Subcutaneous adipose tissue (tissue), 4 donors: ENCODE results near the gene EPHA4. TPM values are rescaled to one million over a fixed set of nuclear protein-coding genes. Genes with fewer than 3 reads are reported as not detected.

Experiments
- total RNA-seq, 4 donors: library from RNA; depleted of rRNA; stranded (reverse); fragments of >200 nt; gene quantifications; one replicate each; pipeline ENCODE4 v1.1.0, GENCODE V29; 2016
- TF ChIP-seq, protein P1 (sequence below): fragments of 450-650 bp; IDR thresholded peaks from one replicate; pipeline ENCODE4 v1.5.1; 2016; ENCODE audit warnings: low read depth, mild to moderate bottlenecking, control low read depth, antibody characterized with exemption, moderate library complexity

Gene EPHA4
- total RNA-seq, 4 donors from 2014 or later, result 30.3 to 52.0 (median 39.4) TPM

DNA sequence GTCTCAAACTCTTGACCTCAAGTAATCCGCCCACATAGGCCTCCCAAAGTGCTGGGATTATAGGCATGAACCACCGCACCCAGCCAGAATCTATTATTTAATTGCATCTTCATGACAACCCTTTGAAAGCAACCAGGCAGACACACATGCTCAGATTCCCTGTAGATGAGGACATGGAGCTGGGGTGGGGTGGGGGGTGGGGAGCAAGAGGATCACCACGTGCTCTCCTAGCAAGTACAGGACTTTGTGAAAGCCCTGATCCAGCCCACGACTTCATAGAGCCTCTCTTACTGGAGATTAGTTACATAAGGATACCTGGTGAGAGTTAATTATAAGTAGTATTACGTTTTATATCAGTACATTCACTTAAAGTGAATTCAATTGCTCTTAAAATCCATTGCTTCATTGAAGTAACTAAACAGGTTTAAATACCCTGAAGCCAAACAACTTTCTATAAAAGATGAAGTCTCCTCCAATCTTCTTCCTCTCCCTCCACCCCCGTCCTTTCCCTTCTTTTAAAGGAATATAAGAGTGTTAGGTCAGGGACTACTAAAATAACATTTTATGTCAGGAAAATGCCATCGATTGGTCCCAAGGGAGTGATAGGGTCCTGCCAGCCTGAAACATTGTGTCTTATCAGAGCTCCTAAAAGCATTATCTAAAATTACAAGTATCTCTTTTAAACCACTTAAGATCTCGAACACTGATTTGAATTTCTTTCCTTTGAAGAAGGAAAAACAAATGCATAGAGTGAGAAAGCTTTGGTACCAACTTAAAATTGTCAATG, 123.9 kb downstream of the EPHA4 start:
- TF ChIP-seq, protein P1, sequence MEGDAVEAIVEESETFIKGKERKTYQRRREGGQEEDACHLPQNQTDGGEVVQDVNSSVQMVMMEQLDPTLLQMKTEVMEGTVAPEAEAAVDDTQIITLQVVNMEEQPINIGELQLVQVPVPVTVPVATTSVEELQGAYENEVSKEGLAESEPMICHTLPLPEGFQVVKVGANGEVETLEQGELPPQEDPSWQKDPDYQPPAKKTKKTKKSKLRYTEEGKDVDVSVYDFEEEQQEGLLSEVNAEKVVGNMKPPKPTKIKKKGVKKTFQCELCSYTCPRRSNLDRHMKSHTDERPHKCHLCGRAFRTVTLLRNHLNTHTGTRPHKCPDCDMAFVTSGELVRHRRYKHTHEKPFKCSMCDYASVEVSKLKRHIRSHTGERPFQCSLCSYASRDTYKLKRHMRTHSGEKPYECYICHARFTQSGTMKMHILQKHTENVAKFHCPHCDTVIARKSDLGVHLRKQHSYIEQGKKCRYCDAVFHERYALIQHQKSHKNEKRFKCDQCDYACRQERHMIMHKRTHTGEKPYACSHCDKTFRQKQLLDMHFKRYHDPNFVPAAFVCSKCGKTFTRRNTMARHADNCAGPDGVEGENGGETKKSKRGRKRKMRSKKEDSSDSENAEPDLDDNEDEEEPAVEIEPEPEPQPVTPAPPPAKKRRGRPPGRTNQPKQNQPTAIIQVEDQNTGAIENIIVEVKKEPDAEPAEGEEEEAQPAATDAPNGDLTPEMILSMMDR, result no peak

DNA sequence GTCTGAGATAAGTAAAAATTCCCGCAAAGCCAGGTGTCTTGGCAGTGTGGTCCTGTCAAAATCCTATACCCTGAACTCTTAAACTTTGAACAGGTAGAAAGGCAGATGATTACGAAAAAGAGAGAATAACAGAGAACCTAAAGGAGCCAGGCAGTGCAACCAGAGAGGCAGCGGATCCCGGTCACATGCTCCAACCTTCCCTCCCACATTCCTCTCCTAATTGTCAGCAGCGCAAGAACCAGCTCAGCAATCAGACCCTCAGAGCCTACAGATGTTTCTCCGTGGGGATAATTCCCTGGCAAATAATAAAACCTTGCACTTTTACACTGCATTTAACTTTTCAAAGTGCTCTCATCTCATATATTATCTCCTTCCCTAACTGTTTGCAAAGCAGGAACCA, 124.8 kb downstream of the EPHA4 start:
- TF ChIP-seq, protein P1, result no peak

DNA sequence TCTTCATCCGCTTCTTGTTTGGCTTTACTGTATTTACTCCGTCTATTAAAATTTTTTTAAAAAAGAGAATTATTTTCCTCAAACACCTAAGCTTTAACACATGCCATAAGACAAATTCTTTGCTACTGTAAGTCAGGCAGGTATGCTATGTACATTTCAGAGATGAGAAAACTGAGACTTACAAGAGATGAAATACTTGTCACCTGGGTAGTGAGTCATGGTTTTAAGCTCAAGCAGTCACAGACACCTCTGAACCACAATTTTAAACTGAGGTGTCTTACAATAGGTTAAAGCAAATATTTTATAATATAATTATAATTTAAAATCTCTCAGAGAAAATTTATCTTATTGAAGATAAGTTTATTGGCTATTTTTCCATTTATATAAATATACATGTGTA, 126.0 kb downstream of the EPHA4 start:
- TF ChIP-seq, protein P1, result no peak

DNA sequence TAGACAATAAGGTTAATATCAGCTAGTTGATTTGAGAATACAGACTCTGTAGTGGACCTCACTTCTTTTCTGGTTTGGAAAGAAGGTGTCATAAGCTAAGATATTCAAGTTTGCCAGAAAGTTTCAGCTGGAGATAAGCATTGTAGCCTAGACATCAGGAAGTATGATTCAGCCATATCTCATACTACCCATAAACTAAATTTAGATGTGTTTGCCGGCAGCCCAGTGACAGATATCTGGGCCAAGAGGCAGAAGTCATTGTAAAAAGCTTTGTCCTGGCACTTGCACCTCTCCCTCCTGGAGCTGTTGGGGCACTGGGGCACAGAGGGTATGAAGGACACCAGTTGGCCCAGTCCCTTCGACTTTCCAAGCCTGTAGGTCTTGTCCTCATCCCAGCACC, 128.0 kb downstream of the EPHA4 start:
- TF ChIP-seq, protein P1, result no peak

DNA sequence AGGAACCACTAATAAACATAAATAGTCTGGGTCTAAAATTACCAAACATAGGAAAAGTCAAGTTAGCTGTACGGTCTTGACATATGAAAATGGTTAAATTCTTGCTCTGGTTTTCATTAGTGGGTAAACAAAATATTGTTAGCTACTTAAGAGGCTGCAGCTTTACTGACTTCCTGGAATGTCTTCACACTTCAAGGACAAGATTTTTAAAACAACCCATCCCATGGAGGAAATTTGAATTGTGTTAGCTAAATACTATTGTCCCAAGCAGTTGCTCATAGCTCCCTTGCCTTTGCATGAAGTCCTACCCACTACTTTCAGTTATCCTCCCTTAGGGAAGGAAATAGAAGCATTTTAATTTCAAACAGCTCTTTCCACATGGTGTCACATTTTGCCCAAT, 128.5 kb downstream of the EPHA4 start:
- TF ChIP-seq, protein P1, result no peak

DNA sequence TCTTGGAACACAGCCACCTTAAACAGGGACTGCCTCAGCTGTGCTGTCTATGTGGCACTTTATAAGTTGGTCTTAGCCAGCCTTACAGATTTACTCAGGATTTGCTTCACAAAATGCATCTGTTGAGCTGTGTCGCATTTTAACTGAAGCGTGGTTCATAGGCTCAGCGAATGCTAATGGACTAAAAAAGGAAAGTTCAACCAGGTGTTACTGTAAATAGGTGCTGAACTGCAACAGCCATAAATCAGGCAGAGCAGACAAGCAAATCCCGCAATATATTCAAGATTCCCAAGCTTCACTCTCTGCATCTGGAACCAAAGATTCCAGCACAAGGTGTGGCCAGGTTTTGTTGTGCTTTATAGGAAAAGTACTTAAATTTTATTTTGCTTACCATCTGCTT, 130.0 kb downstream of the EPHA4 start:
- TF ChIP-seq, protein P1, result no peak

DNA sequence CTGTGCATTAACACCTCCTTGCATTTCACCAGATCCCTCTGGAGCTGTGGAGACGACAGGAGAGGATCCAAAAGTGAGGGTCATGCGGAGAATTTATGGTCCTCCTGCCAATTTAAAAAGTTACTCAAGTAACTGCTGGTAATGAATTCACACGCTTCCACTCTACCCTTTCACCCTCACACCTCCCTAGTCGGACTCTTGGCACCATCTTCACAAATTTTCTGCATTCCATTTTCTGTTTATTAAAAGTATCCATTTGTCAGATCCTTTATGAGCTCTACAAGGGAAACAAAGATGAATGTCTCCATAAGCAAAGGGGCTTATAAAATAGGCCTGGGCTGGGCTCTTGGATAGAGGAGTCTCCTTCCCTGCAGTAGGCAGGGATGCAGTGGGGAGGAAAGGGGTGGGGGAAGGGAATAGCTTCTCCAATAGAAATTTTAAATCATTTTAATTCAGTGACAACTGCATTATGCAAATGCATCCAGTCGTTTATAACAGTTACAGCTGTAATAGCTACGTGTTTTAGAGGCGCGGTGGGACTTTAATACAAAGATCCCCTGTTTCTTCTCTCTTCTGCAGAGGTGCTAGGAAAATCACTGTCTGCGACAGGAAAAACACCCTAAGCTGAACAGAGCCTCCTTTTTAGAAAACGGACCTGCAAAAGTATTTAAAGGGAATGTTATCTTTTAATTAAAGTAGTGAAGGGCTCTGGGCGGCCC, 132.2 kb downstream of the EPHA4 start:
- TF ChIP-seq, protein P1, result no peak
